Hepatocyte (in vitro differentiated cells): Measurements from ENCODE around the gene CEP83. TPM values are rescaled to one million over a fixed set of nuclear protein-coding genes. Genes with fewer than 3 reads are reported as not detected.

ENCODE experiments used
- DNase-seq: peaks from one replicate; pipeline ENCODE4 v3.0.0-alpha.2; 2016; ENCODE audit warnings: low spot score
- H2AFZ ChIP-seq: fragments of 200-600 bp; sonication (generic); 2 replicates; pipeline ENCODE4 v1.6.0; 2016; ENCODE audit warnings: antibody characterized with exemption, mild to moderate bottlenecking
- H3K27ac ChIP-seq: fragments of 200-600 bp; sonication (generic); 2 replicates; pipeline ENCODE4 v1.5.1; 2016; ENCODE audit warnings: mild to moderate bottlenecking
- H3K27me3 ChIP-seq: fragments of 200-600 bp; sonication (generic); 2 replicates; pipeline ENCODE4 v1.6.1; 2016
- H3K36me3 ChIP-seq: fragments of 200-600 bp; sonication (generic); replicated peaks from 2 replicates; pipeline ENCODE4 v1.5.1; 2016; ENCODE audit warnings: low read depth; ENCODE audit not compliant: insufficient read depth
- H3K4me1 ChIP-seq: fragments of 200-600 bp; sonication (generic); 2 replicates; pipeline ENCODE4 v1.5.1; 2016; ENCODE audit warnings: mild to moderate bottlenecking, moderate library complexity; ENCODE audit not compliant: insufficient read depth
- H3K4me2 ChIP-seq: fragments of 200-600 bp; sonication (generic); 2 replicates; pipeline ENCODE4 v1.6.0; 2016
- H3K4me3 ChIP-seq: fragments of 200-600 bp; sonication (generic); 2 replicates; pipeline ENCODE4 v1.5.1; 2016; ENCODE audit warnings: mild to moderate bottlenecking
- H3K79me2 ChIP-seq: fragments of 200-600 bp; sonication (generic); 2 replicates; pipeline ENCODE4 v1.6.0; 2017; ENCODE audit warnings: mild to moderate bottlenecking
- H3K9me2 ChIP-seq: fragments of 200-600 bp; sonication (generic); replicated peaks from 2 replicates; pipeline ENCODE4 v1.6.0; 2017; ENCODE audit warnings: mild to moderate bottlenecking; ENCODE audit not compliant: insufficient read depth
- H3K9me3 ChIP-seq: fragments of 200-600 bp; sonication (generic); 2 replicates; pipeline ENCODE4 v1.5.1; 2016; ENCODE audit warnings: low read depth, mild to moderate bottlenecking
- H4K20me1 ChIP-seq: fragments of 200-600 bp; sonication (generic); 2 replicates; pipeline ENCODE4 v1.6.0; 2016; ENCODE audit warnings: mild to moderate bottlenecking; ENCODE audit not compliant: insufficient read depth, poor library complexity, severe bottlenecking
- EZH2 ChIP-seq: fragments of 200-600 bp; sonication (generic); IDR thresholded peaks from 2 replicates; pipeline ENCODE4 v1.6.1; 2016; ENCODE audit warnings: antibody characterized with exemption, mild to moderate bottlenecking, borderline replicate concordance
- EZH2phosphoT487 ChIP-seq: fragments of 200-600 bp; sonication (generic); IDR thresholded peaks from one replicate; pipeline ENCODE4 v1.6.1; 2018; ENCODE audit warnings: antibody characterized with exemption, mild to moderate bottlenecking, low read depth, moderate library complexity; ENCODE audit not compliant: unreplicated experiment, severe bottlenecking
- WGBS: methylation state at CpG from one replicate; pipeline ENCODE4 v1.1.6; 2016; ENCODE audit warnings: low lambda C conversion rate; ENCODE audit errors: missing lambda C conversion rate; 5-methylcytosine and 5-hydroxymethylcytosine counted together
- polyA plus RNA-seq: library from polyadenylated mRNA; unstranded; fragments of >200 nt; fragmentation: Nextera tagmentation; extraction: Ambion mirVana; gene quantifications from 2 replicates; pipeline ENCODE4 v1.2.1, GENCODE V29; 2016
- total RNA-seq: library from RNA; depleted of rRNA; stranded (reverse); fragments of >200 nt; gene quantifications from 2 replicates; pipeline ENCODE4 v1.2.3, GENCODE V29; 2014
- TF ChIP-seq, protein P1 (sequence below): fragments of 200-600 bp; sonication (generic); IDR thresholded peaks from 2 replicates; pipeline ENCODE4 v1.5.1; 2016; ENCODE audit warnings: antibody characterized with exemption, mild to moderate bottlenecking; ENCODE audit not compliant: poor library complexity

The CEP83 gene
- total and polyA plus RNA-seq, 2 experiments from 2014 or later = 3.7 to 20.1 TPM

DNA sequence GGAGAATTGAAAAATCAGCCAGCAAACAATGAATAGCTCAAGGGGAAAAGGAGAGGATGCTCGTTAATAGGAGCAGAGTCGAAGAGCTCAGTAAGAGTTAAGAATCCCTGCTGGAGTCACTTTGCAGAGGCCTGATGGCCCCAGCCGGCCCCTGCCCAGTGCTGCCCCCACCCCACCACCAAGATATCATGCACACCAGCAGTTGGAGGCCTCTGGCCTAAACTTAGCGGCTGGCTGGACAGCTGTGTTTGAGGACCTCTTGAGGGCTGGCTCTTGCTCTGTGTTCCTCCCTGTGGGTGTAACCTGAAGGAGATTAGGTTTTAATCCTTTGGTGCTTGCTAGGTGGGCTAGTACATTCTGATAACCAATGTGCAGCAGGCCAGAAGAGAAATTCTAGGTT lies 169.3 kb downstream of the CEP83 start:
- Histone ChIP-seq H3K4me1 (peaks cover 18% of the 10 kb centered on the region), H3K79me2 (no peaks in the 10 kb centered on the region), H3K4me3 (no peak overlapping the region), H3K27me3 (peaks cover 8% of the 10 kb centered on the region), H3K27ac (no peak overlapping the region), H3K36me3 (no peaks in the 10 kb centered on the region), H3K9me3 (no peaks in the 10 kb centered on the region), H4K20me1 (no peaks in the 10 kb centered on the region), H3K4me2 (no peak overlapping the region), H3K9me2 (no peaks in the 10 kb centered on the region), H2AFZ (no peak overlapping the region)
- DNase-seq = no peak
- 47% methylated on average over 4 of the region's 4 CpGs for WGBS
- no peak for TF ChIP-seq EZH2phosphoT487
- no peak for TF ChIP-seq EZH2
- TF ChIP-seq, protein P1, sequence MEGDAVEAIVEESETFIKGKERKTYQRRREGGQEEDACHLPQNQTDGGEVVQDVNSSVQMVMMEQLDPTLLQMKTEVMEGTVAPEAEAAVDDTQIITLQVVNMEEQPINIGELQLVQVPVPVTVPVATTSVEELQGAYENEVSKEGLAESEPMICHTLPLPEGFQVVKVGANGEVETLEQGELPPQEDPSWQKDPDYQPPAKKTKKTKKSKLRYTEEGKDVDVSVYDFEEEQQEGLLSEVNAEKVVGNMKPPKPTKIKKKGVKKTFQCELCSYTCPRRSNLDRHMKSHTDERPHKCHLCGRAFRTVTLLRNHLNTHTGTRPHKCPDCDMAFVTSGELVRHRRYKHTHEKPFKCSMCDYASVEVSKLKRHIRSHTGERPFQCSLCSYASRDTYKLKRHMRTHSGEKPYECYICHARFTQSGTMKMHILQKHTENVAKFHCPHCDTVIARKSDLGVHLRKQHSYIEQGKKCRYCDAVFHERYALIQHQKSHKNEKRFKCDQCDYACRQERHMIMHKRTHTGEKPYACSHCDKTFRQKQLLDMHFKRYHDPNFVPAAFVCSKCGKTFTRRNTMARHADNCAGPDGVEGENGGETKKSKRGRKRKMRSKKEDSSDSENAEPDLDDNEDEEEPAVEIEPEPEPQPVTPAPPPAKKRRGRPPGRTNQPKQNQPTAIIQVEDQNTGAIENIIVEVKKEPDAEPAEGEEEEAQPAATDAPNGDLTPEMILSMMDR = no peak

DNA sequence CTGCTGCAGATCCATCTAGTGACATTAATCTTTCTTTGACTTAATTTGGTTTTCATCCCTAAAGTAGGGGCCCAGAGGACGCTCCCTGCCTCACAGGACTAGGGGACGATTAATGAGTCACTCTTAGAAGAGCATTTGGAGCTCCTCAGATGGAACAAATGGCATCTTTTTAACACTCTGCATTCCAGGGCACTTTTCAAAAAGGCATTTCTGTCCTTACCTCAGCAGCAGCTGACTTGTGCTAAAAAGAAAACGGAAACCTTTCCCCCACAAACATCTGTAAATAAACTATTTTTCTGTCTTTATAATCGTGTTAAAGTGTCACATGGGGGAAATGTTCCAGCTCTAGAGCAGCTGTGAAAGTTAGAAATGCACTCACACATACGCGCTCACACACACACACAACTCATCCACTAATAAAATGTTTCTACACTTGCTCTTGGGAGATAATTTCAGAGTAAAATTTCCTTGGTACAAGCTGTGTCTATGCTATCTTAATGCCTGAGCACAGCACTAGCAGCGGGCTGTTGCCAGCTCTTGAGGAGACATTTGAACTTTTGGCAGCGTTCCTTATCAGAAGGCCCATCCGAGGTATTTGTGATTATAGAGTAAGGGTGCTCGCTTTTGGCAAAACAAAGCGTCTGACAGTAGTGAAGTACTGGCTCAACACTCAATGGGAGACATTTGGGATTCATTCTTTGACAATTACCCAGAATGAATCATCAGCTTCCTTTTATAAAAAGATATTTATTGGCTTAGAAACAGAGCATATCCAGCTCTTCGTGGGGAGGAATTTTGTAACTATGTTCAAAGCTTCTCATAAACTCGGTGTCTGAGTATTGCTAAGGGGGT lies 170.0 kb downstream of the CEP83 start:
- TF ChIP-seq EZH2phosphoT487 (no peak), EZH2 (no peak)
- TF ChIP-seq, protein P1 = no peak
- Histone ChIP-seq H3K4me3 (no peak overlapping the region), H3K4me2 (no peak overlapping the region), H3K9me3 (no peaks in the 10 kb centered on the region), H3K27ac (no peak overlapping the region), H3K9me2 (no peaks in the 10 kb centered on the region), H3K27me3 (peaks cover 8% of the 10 kb centered on the region), H3K79me2 (no peaks in the 10 kb centered on the region), H4K20me1 (no peaks in the 10 kb centered on the region), H3K36me3 (no peaks in the 10 kb centered on the region), H3K4me1 (peaks cover 18% of the 10 kb centered on the region), H2AFZ (no peak overlapping the region)
- no peak for DNase-seq
- WGBS = 47% methylated on average over 13 of the region's 13 CpGs

DNA sequence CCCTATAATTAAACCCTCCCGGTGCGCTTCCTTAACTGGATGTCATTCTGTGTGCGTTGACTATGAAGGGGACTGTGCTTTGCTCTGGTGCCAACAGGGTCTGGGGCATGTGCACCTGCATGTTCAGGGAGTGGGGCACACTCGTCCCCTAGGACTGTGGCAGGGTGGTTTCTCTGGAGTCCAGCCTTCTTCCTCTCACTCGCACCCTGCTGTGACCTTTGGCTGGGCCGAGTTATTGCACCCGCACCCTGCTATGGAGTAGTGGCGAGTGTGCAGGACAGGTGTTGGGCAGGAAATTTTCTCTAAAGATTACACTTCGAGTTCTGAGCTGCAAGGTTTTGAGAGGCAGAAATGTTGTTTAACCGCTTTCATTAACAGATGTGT lies 172.4 kb downstream of the CEP83 start:
- no peaks in the 10 kb centered on the region for H3K9me3 ChIP-seq
- no peaks in the 10 kb centered on the region for H4K20me1 ChIP-seq
- no peaks in the 10 kb centered on the region for H3K79me2 ChIP-seq
- H3K4me2 ChIP-seq = no peak overlapping the region
- WGBS = 69% methylated on average over 10 of the region's 10 CpGs
- H3K27ac ChIP-seq = no peak overlapping the region
- peaks cover 18% of the 10 kb centered on the region for H3K4me1 ChIP-seq
- no peak overlapping the region for H3K4me3 ChIP-seq
- DNase-seq = no peak
- TF ChIP-seq EZH2phosphoT487 (no peak), EZH2 (no peak)
- TF ChIP-seq, protein P1 = no peak
- peaks cover 23% of the 10 kb centered on the region for H3K27me3 ChIP-seq
- no peak overlapping the region for H2AFZ ChIP-seq
- no peaks in the 10 kb centered on the region for H3K36me3 ChIP-seq
- H3K9me2 ChIP-seq = no peaks in the 10 kb centered on the region
